Renal cortical epithelial cell (primary cell): ENCODE data around the gene GABRG3. TPM values are rescaled to one million over a fixed set of nuclear protein-coding genes. Genes with fewer than 3 reads are reported as not detected.
"Not testable (repeated sequence)": the region's sequence is repeated elsewhere in the genome, so short reads cannot be mapped to it uniquely, and the experiment has no call there.

Experiments
- DNase-seq: peaks from one replicate; pipeline ENCODE4 v3.0.0-alpha.2; 2011; ENCODE audit warnings: low read depth
- total RNA-seq: library from RNA; depleted of rRNA; stranded (reverse); fragments of >200 nt; gene quantifications from 2 replicates; pipeline ENCODE4 v1.2.3, GENCODE V29; 2014

GABRG3 gene
- total RNA-seq, 1 donor from 2014 or later: not detected

DNA sequence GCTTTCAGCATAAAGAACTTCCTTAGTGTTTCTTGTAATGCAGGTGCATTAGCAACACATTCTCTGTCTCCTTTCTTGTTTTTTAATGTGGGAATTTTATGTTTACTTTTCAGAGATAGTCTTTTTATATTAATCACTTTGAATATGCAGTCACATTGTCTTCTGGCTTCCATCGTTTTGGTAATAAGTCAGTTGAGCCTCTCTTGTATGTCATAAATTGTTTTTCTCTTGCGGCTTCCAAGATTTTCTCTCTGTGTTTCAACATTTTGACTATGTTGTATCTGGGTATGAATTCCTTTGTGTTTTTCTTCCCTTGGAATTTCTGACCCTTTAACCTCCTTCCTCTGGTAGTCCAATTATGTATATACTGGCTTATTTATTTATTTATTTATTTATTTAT, 25.3 kb downstream of the GABRG3 start:
- no peak for DNase-seq

DNA sequence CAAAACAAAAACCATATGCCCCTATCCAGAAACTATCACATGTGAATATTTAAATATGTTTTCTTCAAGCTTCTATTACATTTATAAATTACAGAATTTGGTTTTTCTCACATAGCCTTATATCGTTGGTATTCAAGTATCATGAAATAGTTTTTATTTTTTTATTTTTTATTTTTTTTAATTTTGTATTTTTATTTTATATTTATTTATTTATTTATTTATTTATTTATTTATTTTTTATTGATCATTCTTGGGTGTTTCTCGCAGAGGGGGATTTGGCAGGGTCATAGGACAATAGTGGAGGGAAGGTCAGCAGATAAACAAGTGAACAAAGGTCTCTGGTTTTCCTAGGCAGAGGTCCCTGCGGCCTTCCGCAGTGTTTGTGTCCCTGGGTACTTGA, 32.0 kb downstream of the GABRG3 start:
- not testable (repeated sequence) for DNase-seq

DNA sequence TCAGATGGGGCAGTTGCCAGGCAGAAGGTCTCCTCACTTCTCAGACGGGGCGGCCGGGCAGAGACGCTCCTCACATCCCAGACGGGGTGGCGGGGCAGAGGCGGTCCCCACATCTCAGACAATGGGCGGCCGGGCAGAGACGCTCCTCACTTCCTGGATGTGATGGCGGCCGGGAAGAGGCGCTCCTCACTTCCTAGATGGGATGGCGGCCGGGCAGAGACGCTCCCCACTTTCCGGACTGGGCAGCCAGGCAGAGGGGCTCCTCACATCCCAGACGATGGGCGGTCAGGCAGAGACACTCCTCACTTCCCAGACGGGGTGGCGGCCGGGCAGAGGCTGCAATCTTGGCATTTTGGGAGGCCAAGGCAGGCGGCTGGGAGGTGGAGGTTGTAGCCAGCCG, 33.2 kb downstream of the GABRG3 start:
- not testable (repeated sequence) for DNase-seq

DNA sequence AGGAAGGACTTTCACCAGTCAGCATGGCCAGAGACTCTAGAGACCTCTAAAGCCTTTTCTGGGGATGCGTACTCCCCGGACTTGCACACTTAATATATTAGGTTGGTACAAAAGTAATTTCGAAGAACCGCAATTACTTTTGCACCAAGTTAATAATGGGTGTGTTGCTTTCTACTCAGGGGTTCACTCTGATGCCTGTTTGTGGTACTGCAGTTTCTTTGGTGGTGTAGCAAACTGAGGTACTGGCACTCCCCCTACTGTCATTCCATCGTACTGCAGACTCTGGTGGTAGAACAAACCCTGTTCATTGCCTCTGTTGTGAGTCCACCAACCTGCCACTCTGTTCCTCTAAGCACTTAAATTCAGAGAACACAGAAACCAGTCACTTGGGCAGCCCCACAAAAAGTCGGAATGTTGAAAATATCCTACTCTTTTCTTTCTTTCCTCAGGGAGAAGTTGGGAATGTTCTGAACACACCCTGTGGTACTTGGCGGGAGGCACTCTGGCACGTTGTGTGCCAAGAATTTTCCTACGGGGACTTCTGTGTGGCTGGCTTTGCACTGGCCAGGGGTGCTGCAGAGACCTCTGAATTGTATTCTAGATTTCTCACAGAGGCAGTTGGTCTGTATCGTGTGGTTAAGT, 46.3 kb downstream of the GABRG3 start:
- DNase-seq: peak; percentile 44

DNA sequence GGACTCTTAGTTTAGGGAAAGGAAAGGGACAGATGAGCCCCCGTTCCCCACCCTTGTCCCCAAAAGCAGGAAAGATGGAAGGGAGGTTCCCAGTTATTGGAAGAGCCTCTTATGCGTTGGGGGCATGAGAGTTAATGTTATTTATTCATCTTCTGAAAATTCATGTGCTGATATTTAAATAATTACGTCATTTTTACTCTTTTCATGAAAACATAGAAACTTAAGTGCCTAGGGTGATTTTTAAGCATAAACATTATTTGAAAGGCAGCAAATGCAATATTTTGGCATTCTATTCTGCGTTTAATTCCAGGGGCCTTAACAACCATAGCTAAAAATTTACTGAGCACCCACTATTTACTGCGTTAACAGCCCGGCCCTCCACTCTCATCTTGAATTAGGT, 48.7 kb downstream of the GABRG3 start:
- DNase-seq: no peak

DNA sequence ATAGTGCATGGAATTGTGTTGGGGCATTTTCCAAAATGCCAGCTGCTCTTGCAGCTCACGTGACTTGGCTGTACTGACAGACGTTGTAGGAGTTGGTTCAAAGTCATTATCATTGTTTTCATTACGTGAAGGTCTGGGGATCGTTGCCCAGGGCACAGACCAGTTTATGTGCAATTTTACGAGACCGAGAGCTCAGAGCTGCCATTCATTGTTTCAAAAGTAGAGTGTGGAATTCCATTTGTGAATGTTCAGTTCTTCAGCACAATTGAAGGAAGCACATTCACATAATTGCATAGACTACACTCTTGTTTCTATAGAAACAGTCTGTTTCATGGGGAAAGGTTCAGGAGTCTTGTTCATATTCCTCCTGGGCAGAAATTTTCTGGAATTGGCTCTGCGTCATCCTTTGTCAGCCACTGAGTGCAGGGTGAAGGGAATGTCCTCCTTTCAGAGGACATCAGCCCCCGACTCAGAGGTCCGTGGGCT, 54.5 kb downstream of the GABRG3 start:
- DNase-seq: no peak

DNA sequence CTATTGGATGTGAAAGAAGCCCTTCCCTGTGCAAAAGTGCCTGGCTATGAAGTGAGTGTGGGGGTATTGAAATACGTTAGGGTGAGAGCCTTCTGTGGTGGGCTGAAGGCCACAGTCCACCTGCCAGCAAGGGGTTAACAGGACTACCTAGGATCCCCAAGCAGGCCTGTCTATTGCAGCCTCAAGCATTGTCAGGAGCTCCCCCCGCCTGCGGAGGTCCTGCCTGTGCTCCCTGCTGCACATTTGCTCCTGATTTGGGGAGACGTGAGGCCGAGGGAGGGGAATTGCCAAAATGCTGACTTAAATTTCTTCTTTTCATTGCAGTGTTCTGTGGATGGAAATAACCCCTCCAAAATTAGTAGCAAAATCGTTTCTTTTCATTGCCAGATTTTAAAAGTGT, 56.2 kb downstream of the GABRG3 start:
- DNase-seq: no peak

DNA sequence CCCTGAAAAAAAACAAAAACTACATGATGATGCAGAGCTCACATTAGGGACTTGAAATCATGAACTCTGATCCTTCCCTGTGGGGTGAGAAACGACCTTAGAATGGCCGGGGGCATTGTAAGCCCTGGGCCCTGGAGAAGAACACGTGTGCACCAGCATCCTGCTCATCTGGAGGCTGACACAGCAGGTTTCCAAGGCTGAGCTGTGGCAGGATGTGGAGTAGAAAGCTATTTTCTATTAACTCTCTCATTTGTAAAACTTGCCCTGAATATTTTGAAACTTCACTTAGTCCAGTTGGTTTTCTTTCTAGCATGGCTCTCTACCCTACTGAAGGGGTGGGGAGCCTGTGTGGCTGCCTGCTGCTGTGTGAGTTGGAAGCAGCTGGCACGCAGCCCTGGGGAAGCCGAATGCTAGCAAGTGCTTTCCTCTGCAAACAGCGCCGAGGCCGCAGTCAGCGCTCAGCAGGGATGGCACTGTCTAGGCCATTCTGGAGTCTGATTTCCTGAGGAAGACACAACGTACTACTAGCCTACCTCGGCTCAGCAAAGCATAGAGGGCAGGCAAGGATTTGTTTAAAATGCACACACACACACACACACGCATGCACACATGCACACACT, 58.0 kb downstream of the GABRG3 start:
- DNase-seq: no peak

DNA sequence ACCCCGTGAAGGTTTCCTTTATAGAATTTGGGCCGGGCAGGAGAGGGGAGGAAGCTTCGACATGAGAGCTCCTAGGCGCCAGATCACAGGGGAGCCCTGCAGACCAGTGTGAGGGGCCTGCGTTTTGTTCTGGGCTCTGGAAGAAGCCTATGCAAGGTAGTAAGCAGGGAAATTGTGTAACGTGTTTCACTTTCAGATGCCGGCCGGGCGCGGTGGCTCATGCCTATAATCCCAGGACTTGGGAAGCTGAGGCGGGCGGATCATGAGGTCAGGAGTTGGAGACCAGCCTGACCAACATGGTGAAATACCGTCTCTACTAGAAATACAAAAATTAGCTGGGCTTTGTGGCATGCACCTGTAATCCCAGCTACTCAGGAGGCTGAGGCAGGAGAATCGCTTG, 65.2 kb downstream of the GABRG3 start:
- no peak for DNase-seq

DNA sequence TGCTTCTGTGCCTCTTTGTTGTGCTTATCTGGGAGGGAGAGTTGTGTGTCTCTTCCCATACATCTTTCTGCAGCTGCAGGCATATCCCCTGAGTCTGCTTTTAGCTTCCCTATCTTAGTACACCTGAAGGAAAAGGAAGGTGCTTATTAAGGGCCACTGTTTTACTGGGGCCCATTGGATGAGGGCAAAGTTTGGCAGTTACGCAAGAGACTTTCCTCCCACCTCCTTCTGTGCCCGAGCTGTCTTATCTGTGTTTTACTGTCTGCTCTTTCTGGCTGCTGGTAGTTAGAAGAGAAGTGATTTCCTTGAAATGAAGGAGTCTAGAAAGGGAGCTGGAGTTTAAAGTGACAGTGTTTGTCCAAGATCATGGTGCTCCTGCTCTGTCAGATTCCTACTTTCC, 66.5 kb downstream of the GABRG3 start:
- DNase-seq: no peak

DNA sequence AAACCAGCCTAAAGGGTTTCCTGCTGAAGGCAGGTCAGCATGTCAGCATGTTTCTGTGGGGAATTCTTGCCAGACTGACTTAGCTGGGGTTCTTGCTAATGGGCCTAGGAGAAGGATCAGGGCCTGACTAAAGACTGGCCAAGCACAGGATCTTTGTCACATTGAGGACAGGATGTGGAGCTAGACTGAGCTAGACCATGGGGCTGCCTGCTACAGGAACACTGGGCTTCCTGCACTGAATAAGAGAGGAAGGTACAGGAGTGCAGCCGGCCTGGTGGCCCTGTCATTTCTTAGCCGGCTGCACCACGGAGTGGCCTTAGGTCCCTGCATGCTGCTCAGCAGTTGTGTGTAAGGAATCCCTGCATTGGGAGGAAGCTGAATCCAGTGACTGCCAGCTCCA, 68.2 kb downstream of the GABRG3 start:
- DNase-seq: no peak

DNA sequence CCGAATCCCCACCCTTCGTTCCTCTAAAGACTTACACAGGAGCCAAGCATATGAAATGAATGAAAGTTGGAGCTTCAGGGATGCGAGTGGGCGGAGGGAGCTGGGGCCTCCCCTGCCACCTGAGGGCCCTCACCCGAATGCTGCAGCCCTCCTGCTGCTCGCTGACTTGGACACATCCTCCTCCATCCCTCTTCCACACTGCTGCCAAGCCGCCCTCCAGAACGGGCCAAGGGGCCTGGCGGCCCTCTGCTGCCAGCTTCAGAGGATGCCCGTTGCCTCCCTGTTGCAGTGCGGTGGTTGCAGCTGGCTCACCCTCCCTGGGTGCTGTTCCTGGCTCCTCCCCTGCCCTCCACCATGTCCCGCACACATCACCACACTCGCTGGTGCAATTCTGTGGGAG, 71.2 kb downstream of the GABRG3 start:
- no peak for DNase-seq

DNA sequence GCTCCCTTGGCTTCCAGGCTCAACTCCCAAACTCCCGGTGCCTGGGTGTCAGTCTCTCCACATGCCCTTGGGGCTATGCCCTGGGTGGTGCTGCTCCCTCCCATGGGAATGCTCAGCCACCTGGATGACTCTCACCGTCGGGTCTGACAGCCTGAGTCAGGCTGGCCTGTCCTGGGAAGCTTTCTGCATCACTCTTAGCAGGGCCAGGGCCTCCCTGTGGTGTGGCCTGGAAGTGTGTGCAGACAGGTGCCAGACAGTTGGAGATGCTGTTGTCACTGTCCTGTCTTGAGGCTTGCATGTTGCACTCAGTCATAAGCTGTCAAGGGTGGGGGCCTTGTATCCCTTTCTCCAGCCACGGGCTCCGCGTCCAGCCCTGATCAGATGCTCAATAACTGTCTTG, 71.7 kb downstream of the GABRG3 start:
- DNase-seq: no peak

DNA sequence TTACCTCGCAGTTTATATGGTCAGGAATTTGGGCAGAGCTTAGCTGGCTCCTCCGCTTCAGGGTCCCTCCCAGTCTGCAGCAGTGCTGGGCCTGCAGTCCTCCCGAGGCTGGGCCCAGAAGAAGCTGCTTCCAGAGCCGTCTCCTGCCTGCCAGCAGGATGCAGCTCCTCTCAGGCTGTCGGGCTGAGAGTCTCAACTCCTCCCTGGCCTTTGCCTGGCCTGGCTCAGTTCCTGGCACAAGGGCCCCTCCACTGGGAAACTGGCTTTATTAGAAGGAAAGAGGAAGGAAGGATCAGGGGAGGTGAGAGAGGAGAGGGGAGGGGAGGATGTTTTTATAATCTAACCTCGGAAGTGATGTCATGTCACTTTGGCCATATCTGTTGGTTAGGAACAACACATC, 72.8 kb downstream of the GABRG3 start:
- no peak for DNase-seq

DNA sequence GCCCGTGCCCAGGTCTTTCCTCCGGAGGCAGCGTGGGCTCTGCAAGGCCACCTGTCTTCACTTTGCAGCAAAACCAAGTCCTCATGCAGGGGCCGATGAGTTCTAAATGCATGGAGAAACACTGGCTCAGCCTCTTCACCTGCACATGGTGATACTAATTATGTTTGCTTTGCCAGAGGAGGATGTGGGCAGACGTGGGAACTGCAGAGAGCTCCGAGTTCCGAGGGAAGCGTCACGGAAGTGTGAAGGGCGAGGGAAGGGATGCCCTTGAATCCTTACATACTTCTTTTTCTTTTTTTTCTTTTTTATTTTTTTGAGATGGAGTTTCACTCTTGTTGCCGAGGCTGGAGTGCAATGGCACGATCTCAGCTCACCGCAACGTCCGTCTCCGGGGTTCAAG, 74.8 kb downstream of the GABRG3 start:
- no peak for DNase-seq

DNA sequence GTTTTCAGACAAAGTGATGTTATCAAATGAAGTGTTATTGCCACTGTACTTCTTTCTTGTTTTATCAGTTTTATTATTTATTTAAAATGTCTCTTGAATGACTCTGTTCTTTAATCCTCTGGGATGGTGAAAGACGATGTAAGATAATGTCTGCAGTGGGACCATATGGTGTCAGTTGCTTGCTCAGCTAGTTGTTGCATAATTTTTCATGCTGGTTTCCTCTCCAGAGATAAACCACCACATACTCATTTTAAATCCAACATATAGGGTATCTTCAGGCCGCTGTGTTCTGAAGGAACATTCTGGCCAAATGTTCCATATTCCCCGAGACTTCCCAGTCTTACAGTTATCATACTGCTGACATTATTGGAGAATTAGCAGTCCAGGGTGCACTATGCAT, 75.9 kb downstream of the GABRG3 start:
- no peak for DNase-seq

DNA sequence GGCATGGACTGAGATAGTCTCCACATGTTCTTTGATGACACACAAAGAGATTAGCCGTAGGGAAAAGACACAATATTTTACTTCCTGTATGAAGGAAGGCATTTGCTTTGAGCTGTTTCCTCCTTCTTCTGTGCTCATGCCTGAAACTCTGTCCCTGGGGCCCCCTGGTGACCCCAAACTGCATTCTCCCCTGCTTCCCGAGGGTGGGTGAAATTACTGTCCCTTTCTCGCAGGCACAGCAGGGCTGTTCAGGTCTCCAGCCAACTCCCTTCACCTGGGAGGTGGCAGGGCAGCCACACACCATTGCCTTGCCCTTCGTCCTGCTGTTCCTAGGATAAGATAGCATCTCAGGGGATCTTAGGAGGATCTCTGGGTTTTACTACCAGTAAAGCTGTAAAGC, 79.2 kb downstream of the GABRG3 start:
- DNase-seq: no peak

DNA sequence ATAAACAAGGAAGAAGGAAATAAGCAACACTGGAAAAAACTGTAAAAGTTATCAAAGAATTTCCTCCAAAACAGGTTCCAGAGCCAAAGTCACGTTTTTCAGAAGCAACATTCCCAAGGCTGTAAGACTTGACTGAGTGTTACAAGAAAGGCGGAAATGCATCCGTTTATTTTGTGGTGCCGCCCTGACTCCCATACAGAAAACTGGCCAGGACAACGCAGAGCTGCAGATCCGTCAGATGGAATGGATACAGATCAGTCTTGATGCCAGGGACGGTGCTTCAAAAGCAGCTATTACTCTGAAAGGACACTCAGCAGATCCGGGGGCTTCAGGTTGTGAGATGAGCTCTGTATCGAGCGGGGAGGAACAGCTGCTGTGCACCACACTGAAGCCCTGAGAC, 83.4 kb downstream of the GABRG3 start:
- DNase-seq: no peak

DNA sequence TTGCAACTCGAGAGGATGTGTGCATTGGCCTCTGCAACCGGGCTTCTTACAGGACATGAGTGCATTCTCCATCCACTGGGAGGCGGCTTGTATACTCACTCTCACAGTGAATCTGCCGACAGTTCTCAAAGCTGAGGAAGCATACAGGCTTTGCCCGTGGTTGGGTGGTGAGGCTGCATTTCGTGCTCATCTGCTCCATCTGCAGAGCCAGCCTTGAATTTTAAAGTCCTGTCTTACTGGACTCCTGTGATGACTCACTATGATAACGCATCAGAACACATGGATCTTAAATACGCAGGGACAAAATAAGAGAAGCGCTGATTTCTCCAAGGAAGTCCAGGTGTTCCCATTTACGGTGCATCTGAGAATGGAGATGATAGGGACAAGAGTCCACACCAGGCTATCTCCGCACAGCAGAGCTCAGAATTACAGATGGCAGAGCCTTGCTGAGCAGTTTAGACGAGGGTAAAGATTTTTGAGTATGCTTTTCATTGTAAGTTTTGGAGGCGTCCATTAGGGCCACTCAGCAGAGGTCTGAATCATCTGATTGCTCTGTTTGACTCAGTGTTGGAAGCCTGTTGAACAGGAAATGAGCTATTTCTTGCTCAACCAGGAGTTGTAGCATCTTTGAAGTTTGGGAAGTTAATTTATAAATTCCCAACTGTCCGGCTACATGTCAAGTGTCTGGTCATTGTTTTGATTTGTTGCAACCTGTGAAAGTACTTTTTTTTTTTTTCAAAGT, 87.1 kb downstream of the GABRG3 start:
- DNase-seq: peak; percentile 0

DNA sequence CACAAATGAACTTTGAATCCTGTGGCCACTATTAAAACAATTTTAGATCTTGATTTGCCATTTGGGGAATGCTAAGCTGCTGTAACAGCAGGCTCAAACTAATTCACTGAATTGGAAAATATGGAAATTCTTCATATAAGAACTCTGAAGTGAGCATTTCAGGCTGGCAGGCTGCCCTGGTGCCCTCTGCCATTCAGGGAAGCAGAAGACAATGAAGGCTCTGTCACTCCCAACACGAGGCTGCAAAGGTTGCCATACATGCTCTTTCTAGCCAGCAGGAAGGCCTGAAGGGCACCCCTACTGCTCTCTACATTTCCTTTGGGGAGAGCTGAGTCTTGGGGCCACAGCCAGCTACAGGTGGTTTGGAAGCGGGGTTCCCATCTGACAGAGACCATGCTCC, 88.0 kb downstream of the GABRG3 start:
- DNase-seq: no peak

DNA sequence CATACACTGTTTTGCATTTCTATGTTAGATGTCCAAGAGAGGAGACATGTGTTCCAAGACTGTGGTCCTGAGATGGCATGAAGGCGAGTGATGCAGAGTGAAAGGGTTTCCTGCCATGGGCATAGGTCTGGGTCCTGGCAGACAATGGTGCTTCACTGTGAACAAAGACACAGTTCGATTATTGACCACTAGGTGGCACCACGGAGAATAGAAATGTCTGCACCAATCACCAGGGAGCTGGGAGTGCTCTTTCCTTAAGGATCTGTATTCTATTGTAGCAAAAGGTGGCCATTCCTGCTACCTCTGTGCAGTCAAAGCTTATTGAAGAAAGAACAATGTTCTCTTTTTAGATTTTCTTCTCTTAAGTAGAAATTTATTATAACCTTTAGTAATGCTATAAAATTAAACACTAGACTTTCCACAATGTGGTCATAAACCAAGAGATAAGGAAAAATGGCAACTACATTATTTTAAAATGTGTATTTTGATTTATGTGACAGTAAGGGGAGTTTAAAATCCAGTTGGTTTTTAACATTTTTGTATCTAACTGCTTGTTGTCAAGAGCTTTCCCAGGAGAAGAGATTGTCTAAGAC, 88.7 kb downstream of the GABRG3 start:
- peak; percentile 39 for DNase-seq

DNA sequence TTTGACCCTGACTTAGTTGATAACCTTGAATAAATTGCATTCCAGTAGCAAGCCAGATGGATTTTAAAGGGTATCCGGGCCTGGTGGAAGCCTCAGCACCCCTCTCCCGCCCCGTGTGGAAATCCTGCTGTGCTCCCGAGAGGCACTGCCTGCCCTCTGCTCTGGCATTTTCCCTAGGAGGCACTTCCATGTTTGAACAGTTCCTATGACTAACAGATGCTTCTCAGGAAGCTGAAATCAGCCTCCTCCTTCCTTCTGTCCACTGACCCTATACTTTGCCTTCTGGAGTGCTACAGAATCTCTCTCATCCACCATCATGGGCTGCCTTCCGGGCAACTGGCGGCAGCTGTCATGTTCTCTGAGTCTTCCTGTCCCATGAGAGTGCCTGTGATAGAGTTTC, 90.8 kb downstream of the GABRG3 start:
- no peak for DNase-seq

DNA sequence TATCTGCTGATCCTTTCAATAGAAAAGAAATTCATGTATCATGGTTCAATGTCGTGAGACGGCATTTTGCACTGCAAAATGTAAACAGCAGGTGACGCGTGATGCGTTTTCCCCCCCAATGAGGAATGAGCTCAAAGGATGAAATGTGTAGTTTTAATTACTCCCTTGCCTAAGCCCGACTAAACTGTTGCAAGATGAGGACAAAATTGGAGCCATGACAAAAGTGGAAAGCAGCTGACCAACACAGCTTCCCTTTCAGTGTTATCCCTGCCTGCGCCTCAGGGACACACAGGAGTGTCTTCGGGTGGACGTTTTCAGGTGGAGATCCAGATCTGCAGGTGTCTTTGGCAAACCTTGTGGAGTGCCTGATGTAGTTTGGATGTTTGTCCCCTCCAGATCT, 92.0 kb downstream of the GABRG3 start:
- no peak for DNase-seq
